Loucy (cell line): ENCODE measurements around the gene AGBL4.

Source experiments
- H2AFZ ChIP-seq: fragments of 200-600 bp; sonication (generic); 2 replicates; pipeline ENCODE4 v1.6.0; 2016; ENCODE audit warnings: antibody characterized with exemption, mild to moderate bottlenecking, low read length, moderate library complexity
- H3F3A ChIP-seq: fragments of 200-600 bp; 2 replicates; pipeline ENCODE4 v1.6.0; 2016; ENCODE audit warnings: antibody characterized with exemption, low read depth, mild to moderate bottlenecking
- H3K27me3 ChIP-seq: fragments of 200-600 bp; sonication (generic); 2 replicates; pipeline ENCODE4 v1.6.1; 2014; ENCODE audit warnings: low read length, mild to moderate bottlenecking; ENCODE audit not compliant: insufficient read depth, poor library complexity, severe bottlenecking
- H3K36me3 ChIP-seq: fragments of 200-600 bp; sonication (generic); 2 replicates; pipeline ENCODE4 v1.6.1; 2016; ENCODE audit warnings: low read length; ENCODE audit not compliant: insufficient read depth
- H3K4me1 ChIP-seq: fragments of 200-600 bp; sonication (generic); 2 replicates; pipeline ENCODE4 v1.5.1; 2014; ENCODE audit warnings: low read length, mild to moderate bottlenecking; ENCODE audit not compliant: insufficient read depth, poor library complexity, severe bottlenecking
- H3K4me2 ChIP-seq: fragments of 200-600 bp; sonication (generic); 2 replicates; pipeline ENCODE4 v1.6.0; 2014; ENCODE audit warnings: antibody characterized with exemption, low read length, low read depth, mild to moderate bottlenecking; ENCODE audit not compliant: poor library complexity, severe bottlenecking
- H3K4me3 ChIP-seq: fragments of 200-600 bp; sonication (generic); 2 replicates; pipeline ENCODE4 v1.5.1; 2014; ENCODE audit warnings: low read length, mild to moderate bottlenecking, mixed read lengths; ENCODE audit not compliant: poor library complexity, severe bottlenecking
- H3K79me2 ChIP-seq: fragments of 200-600 bp; sonication (generic); 2 replicates; pipeline ENCODE4 v1.6.1; 2014; ENCODE audit warnings: low read length; ENCODE audit not compliant: insufficient read depth
- H3K9ac ChIP-seq: fragments of 200-600 bp; sonication (generic); 2 replicates; pipeline ENCODE4 v1.6.0; 2014; ENCODE audit warnings: mild to moderate bottlenecking, low read depth, low read length, moderate library complexity; ENCODE audit not compliant: poor library complexity, severe bottlenecking
- H3K9me2 ChIP-seq: fragments of 200-600 bp; sonication (generic); replicated peaks from 2 replicates; pipeline ENCODE4 v1.6.1; 2016; ENCODE audit warnings: low read depth, low read length, mixed read lengths
- H3K9me3 ChIP-seq: fragments of 200-600 bp; sonication (generic); 2 replicates; pipeline ENCODE4 v1.6.1; 2014; ENCODE audit warnings: mild to moderate bottlenecking, antibody characterized with exemption, low read length, low read depth; ENCODE audit not compliant: insufficient read depth
- H4K20me1 ChIP-seq: fragments of 200-600 bp; sonication (generic); 2 replicates; pipeline ENCODE4 v1.6.0; 2014; ENCODE audit warnings: antibody characterized with exemption, low read length, mild to moderate bottlenecking; ENCODE audit not compliant: insufficient read depth, poor library complexity, severe bottlenecking
- CTCF ChIP-seq: fragments of 200-600 bp; sonication (generic); conservative IDR thresholded peaks from 2 replicates; pipeline ENCODE4 v1.5.1; 2014; ENCODE audit warnings: mild to moderate bottlenecking, antibody characterized with exemption, low read length
- EZH2phosphoT487 ChIP-seq: fragments of 200-600 bp; IDR thresholded peaks from 2 replicates; pipeline ENCODE4 v1.6.1; 2018; ENCODE audit warnings: antibody characterized with exemption, mild to moderate bottlenecking, moderate library complexity, borderline replicate concordance

The AGBL4 gene

DNA sequence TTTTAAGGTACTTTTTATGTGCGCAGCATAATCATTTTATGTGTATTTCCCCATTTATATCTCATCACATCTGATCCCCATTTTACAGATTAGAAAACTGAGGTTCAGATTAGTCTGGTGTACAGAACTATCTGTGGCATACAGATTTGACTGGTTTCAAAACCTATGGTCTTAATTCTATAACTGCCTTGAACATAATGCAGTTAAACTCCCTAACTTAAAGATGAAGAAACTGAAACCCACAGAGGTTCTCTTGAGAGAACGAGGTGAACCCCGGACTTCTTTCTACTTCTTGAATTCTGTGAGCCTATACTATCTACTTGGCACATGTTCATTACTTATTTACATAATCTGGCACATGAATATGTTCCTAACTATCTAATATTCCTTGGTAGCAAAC, 479.1 kb downstream of the AGBL4 start:
- Histone ChIP-seq H2AFZ (no peak overlapping the region), H3K36me3 (no peaks in the 10 kb centered on the region), H3F3A (no peaks in the 10 kb centered on the region), H3K4me1 (no peaks in the 10 kb centered on the region), H3K27me3 (no peaks in the 10 kb centered on the region), H3K9me3 (no peaks in the 10 kb centered on the region), H3K4me2 (no peak overlapping the region), H3K9me2 (no peaks in the 10 kb centered on the region), H3K4me3 (no peak overlapping the region), H3K9ac (no peak overlapping the region), H4K20me1 (no peaks in the 10 kb centered on the region), H3K79me2 (no peaks in the 10 kb centered on the region)
- TF ChIP-seq CTCF: no peak
- no peak for TF ChIP-seq EZH2phosphoT487

DNA sequence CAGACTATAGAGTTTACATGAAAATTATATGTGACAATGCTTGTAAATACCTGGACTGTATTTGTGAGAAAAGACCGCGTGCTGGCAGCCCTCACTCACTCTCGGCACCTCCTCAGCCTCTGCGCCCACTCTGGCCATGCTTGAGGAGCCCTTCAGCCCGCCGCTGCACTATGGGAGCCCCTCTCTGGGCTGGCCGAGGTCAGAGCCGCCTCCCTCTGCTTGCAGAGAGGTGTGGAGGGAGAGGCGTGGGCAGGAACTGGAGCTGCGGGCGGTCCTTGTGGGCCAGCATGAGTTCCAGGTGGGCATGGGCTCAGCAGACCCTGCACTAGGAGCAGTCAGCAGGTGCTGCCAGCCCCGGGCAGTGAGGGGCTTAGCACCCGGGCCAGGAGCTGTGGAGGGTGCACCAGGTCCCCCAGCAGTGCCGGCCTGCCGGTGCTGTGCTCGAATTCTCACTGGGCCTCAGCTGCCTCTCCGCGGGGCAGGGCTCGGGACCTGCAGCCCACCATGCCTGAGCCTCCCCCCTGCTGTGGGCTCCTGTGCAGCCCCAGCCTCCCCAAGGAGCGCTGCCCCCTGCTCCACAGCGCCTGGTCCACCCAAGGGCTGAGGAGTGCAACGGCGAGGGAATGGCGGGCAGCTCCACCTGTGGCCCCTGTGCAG, 482.5 kb downstream of the AGBL4 start:
- Histone ChIP-seq H3F3A (no peaks in the 10 kb centered on the region), H3K27me3 (no peaks in the 10 kb centered on the region), H3K4me3 (no peak overlapping the region), H3K9ac (no peak overlapping the region), H2AFZ (no peak overlapping the region), H3K9me3 (no peaks in the 10 kb centered on the region), H3K36me3 (no peaks in the 10 kb centered on the region), H3K79me2 (no peaks in the 10 kb centered on the region), H3K9me2 (no peaks in the 10 kb centered on the region), H3K4me1 (no peaks in the 10 kb centered on the region), H3K4me2 (no peak overlapping the region), H4K20me1 (no peaks in the 10 kb centered on the region)
- TF ChIP-seq CTCF (no peak), EZH2phosphoT487 (no peak)

GRCh38 chr1:49527606-49528305, 496.0 kb downstream of the AGBL4 start:
- no peaks in the 10 kb centered on the region for H3K9me3 ChIP-seq

More at GRCh38 chr1:49527606-49528305, 496.0 kb downstream of the AGBL4 start:
- Histone ChIP-seq H3K4me3 (no peak overlapping the region), H3K79me2 (no peaks in the 10 kb centered on the region), H3K4me1 (no peaks in the 10 kb centered on the region), H2AFZ (no peak overlapping the region), H3K36me3 (no peaks in the 10 kb centered on the region), H3K9ac (no peak overlapping the region), H3K4me2 (no peak overlapping the region), H4K20me1 (no peaks in the 10 kb centered on the region), H3K27me3 (no peaks in the 10 kb centered on the region), H3K9me2 (no peaks in the 10 kb centered on the region), H3F3A (no peaks in the 10 kb centered on the region)
- no peak for TF ChIP-seq CTCF
- no peak for TF ChIP-seq EZH2phosphoT487
